HepG2 (cell line): ENCODE measurements around the gene RBBP8NL. TPM values are rescaled to one million over a fixed set of nuclear protein-coding genes. Genes with fewer than 3 reads are reported as not detected.
A peak's percentile ranks its signal among the peaks of the same experiment; 100 is the strongest.

Experiments used
- BCL3 ChIP-seq: sonication (generic); formaldehyde crosslinking; IDR thresholded peaks from 2 replicates; pipeline ENCODE4 v1.5.1; 2020; ENCODE audit warnings: mild to moderate bottlenecking, missing genetic modification reagents, moderate library complexity
- CHCHD3 ChIP-seq: sonication (generic); formaldehyde crosslinking; IDR thresholded peaks from 2 replicates; pipeline ENCODE4 v1.8.0; 2022; ENCODE audit warnings: mild to moderate bottlenecking, missing genetic modification reagents, moderate library complexity
- HOXA7 ChIP-seq: sonication (generic); formaldehyde crosslinking; IDR thresholded peaks from 2 replicates; pipeline ENCODE4 v1.8.1; 2022; ENCODE audit warnings: mild to moderate bottlenecking, missing genetic modification reagents, moderate library complexity
- KIAA2018 ChIP-seq: sonication (generic); formaldehyde crosslinking; IDR thresholded peaks from 2 replicates; pipeline ENCODE4 v1.5.0; 2020; ENCODE audit warnings: mild to moderate bottlenecking, missing genetic modification reagents, borderline replicate concordance
- MLLT10 ChIP-seq: sonication (generic); formaldehyde crosslinking; IDR thresholded peaks from 2 replicates; pipeline ENCODE4 v1.4.0; 2020; ENCODE audit warnings: missing genetic modification reagents
- NFIB ChIP-seq: sonication (generic); formaldehyde crosslinking; IDR thresholded peaks from 2 replicates; pipeline ENCODE4 v1.9.0; 2021; ENCODE audit warnings: missing genetic modification reagents, mild to moderate bottlenecking, borderline replicate concordance
- ZBTB14 ChIP-seq: sonication (generic); formaldehyde crosslinking; IDR thresholded peaks from 2 replicates; pipeline ENCODE4 v1.4.0; 2020; ENCODE audit warnings: missing genetic modification reagents
- ZNF124 ChIP-seq: sonication (generic); formaldehyde crosslinking; IDR thresholded peaks from 2 replicates; pipeline ENCODE4 v1.4.0; 2020; ENCODE audit warnings: missing genetic modification reagents
- ZNF337 ChIP-seq: sonication (generic); formaldehyde crosslinking; IDR thresholded peaks from 2 replicates; pipeline ENCODE4 v1.5.1; 2020; ENCODE audit warnings: missing genetic modification reagents, low read depth, mild to moderate bottlenecking, borderline replicate concordance
- ZNF609 ChIP-seq: sonication (generic); formaldehyde crosslinking; IDR thresholded peaks from 2 replicates; pipeline ENCODE4 v1.4.0; 2020; ENCODE audit warnings: mild to moderate bottlenecking, missing genetic modification reagents, borderline replicate concordance
- polyA plus RNA-seq, 8 experiments: library from polyadenylated mRNA; depleted of rRNA in 3 of 8; stranded (reverse) in 7 of 8; unstranded in 1 of 8; fragments of >200 nt; fragmentation: Illumina TruSeq in 4 of 8; extraction: Trizol in 4 of 8; gene quantifications; 2 replicates each; pipeline versions ENCODE4 v1.2.1 to v1.2.3, GENCODE V29; 2011 to 2016; ENCODE audit warnings: low read depth in 4 of 8, missing spikeins in 1 of 8, mixed read lengths in 1 of 8; ENCODE audit not compliant: insufficient read depth in 1 of 8
- total RNA-seq, 5 experiments: library from RNA; depleted of rRNA; stranded (reverse); fragments of >200 nt; fragmentation: Illumina TruSeq; extraction: Trizol; gene quantifications; 2 replicates each; pipeline ENCODE4 v1.2.3, GENCODE V29; 2016; ENCODE audit warnings: low read depth in 1 of 5

The RBBP8NL gene
- total and polyA plus RNA-seq, 2 of the 13 experiments (the other 11 are each of a cell fraction or from before 2014, with no cell fraction given): 0.69 to 0.86 TPM

GRCh38 chr20:62387219-62387913 is 40.0 kb downstream of the RBBP8NL start (continued):
- TF ChIP-seq ZNF609: no peak
- no peak for TF ChIP-seq ZNF124 (CRISPR knock-in tag)
- TF ChIP-seq CHCHD3 (CRISPR knock-in tag): no peak
- no peak for TF ChIP-seq NFIB
- TF ChIP-seq KIAA2018: no peak
- no peak for TF ChIP-seq ZNF337
- TF ChIP-seq BCL3 (CRISPR knock-in tag): 0 out of 2 replicates have a peak, but pooled peaks have one; percentile 24
- no peak for TF ChIP-seq HOXA7 (CRISPR knock-in tag)
- no peak; the same call in 1 of the 2 replicates for TF ChIP-seq ZBTB14 (CRISPR knock-in tag)
- no peak for TF ChIP-seq MLLT10
